Fibroblast of the aortic adventitia (primary cell): ENCODE results near the gene CAD. TPM values are rescaled to one million over a fixed set of nuclear protein-coding genes. Genes with fewer than 3 reads are reported as not detected.
"Not testable (repeated sequence)": the region's sequence is repeated elsewhere in the genome, so short reads cannot be mapped to it uniquely, and the experiment has no call there.

Source experiments
- DNase-seq: peaks from one replicate; pipeline ENCODE4 v3.0.0-alpha.2; 2010; ENCODE audit warnings: low read depth
- H3K4me3 ChIP-seq: 2 replicates; pipeline ENCODE4 v1.5.1; 2011; ENCODE audit warnings: low read depth, mild to moderate bottlenecking, control low read depth, low read length, moderate library complexity
- total RNA-seq: library from RNA; depleted of rRNA; stranded (reverse); fragments of >200 nt; gene quantifications from 2 replicates; pipeline ENCODE4 v1.2.3, GENCODE V29; 2012; ENCODE audit warnings: low replicate concordance
- TF ChIP-seq, protein P1 (sequence below): IDR thresholded peaks from 2 replicates; pipeline ENCODE4 v1.5.1; 2011; ENCODE audit warnings: mild to moderate bottlenecking, low read length, control low read depth, inconsistent platforms; ENCODE audit not compliant: insufficient read depth

CAD gene
- total RNA-seq, 1 donor = 35.5 TPM

DNA sequence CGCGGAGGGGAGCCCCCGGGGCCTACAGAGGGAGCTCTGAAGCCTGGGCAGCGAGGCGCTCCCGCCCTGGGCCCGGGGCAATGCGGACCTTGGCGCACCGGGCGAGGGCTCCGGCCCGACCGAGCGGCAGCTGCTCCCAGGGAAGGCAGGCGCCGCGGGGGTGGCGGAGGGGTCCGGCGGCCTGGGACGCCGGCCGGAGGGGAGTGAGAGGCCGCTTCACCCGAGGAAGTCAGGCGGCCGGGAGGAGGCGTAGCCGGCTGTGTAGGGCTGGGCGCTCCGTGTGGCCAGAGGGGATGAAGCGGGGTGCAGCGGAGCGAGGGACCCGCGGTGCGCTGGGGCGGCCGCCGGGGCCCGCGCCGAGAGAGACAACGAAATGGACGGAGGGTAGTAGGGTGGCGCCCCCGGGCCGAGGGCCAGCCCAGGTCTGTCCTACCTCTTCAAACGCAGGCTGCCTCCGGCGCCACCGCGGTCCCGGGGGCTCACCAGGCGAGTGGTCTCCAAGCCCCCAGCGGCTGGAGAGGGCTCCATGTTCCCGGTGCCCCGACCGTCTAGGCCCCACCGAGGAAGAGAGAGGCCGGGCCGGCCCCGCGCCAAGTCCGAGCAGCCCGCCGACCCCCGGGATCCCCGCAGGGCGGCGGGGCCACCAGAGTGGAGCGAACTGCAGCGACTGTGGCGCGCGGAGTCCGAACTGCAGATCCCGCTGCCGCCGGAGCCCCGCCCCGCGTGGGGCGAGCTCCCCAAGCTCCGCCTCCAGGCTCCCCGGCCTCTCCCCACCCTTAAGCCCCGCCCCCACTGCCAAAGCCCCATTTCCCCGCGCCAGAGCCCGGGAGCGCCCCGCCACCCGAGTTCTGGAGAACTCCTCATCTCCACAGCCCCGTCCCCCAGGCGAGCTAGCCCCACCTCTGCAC, 45.5 kb downstream of the CAD start, which contains the start of gene SLC30A3:
Gene SLC30A3 (minus strand): TSS at position 669 of the 908 bp plus-strand sequence. CDS start 141 bp downstream, at position 528.
- peak within 1 kb of the TSS; percentile 54 for H3K4me3 ChIP-seq
- TF ChIP-seq, protein P1, sequence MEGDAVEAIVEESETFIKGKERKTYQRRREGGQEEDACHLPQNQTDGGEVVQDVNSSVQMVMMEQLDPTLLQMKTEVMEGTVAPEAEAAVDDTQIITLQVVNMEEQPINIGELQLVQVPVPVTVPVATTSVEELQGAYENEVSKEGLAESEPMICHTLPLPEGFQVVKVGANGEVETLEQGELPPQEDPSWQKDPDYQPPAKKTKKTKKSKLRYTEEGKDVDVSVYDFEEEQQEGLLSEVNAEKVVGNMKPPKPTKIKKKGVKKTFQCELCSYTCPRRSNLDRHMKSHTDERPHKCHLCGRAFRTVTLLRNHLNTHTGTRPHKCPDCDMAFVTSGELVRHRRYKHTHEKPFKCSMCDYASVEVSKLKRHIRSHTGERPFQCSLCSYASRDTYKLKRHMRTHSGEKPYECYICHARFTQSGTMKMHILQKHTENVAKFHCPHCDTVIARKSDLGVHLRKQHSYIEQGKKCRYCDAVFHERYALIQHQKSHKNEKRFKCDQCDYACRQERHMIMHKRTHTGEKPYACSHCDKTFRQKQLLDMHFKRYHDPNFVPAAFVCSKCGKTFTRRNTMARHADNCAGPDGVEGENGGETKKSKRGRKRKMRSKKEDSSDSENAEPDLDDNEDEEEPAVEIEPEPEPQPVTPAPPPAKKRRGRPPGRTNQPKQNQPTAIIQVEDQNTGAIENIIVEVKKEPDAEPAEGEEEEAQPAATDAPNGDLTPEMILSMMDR = no peak
- no peak for DNase-seq

DNA sequence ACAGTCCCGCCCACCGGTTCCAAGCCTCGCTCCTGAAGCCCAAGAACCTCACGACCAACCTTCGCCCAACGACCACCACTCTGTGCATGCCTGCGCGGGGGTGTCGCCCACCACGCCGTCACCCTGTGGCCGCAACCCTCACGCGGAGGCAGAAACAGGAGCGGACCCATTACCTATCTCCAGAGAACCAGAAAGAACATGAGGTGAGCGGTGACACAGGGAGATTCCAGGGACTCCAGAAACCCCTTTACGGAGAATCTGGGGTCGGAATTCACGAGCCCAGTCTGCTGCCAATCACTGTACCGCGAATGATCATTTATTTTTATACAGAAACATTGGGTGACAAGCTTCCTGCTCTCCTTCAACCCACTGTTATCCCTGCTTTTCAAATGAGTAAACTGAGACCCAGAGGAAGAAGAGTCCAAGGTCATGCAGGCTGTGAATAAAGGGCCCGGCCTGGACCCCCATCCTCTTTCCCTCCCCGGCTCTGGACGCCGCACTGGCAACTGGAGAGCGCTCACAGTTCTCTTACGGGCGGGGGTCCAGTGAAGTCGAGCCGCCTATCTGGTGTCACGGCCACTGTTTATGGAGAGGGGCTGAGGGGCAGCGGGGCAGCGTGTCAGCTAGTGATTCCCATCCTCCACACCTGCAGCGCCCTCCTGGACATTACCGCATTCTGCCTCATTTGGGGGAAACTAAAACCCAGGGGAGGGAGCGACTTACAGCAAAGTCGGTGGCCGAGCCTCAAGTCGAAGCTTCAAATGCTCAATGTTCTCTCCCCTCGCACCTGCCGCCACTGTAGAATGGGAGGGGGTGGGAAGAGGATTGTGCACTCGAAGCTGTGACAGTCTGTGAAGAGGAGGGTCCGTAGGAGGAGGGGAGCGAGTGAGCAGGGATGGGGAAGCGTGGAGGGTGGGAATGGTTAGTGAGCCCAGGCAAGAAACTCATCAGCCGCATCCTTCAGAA, 46.4 kb downstream of the CAD start:
- DNase-seq = no peak

DNA sequence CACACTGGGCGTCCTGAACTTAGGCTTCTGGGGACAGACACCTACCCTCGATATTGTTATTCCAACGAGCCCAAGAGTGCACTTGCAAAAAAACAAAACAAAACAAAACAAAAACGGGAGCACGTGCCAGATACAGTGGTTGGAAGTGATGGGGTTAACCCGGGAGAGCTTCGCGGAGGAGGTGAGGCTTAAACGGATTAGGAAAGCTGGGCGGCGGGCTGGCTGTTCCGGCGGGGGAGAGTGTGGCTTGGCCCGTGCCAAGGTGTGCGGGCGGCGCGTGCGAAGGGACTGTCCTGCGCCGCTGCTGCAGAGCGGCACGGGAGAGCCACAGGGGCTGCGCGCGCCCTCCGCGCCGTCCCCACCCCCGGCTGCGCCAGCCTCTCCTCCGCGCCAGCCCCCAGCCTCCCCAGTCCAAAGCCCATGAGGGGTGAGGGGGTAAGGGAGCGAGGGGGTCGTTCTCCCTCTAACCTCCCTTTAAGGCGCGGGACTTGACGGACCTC, 47.1 kb downstream of the CAD start:
- TF ChIP-seq, protein P1 = no peak
- no peak overlapping the region for H3K4me3 ChIP-seq
- no peak for DNase-seq

More for the DNA sequence above, 46.4 kb downstream of the CAD start:
- TF ChIP-seq, protein P1 = no peak
- H3K4me3 ChIP-seq = peak overlapping the region; percentile 54

DNA sequence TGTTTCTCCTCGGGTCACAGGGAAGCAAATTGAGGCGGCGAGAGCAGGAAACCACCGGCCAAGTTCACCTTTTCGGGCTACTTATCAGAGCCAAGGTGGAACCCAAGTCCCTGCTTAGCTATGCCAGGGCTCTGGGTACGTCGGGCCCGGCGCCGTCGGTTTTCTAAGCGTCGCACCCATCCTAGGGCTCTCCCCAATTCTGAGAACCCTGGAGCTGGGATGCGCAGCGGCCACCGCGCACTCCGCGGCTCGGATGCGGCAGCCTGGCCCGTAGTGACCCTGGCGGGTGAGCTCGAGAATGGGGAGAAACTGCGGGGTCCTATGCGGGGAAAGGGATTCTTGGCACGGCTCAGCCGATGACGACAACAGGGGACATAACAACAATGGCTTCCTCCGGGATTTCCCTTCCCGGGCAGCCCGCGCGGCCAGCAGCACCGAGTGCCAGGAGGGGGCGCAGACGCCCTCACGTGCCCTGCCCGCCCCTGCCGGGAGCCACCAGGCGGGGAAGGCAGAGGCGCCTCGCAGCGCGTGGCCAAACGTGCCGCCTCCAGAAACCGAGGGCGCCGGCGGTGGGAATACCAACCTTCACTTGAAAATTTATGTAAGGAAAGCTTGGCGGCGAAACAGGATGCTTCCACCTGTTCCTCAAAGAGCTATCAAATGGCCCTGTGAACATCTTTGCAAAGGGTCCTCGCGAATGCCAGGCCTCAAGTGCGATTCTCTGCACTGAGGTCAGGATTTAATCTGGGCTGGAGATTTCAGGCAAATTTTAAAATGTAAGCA, 47.8 kb downstream of the CAD start:
- TF ChIP-seq, protein P1 = peak; percentile 24
- no peak for DNase-seq
- no peak overlapping the region for H3K4me3 ChIP-seq

DNA sequence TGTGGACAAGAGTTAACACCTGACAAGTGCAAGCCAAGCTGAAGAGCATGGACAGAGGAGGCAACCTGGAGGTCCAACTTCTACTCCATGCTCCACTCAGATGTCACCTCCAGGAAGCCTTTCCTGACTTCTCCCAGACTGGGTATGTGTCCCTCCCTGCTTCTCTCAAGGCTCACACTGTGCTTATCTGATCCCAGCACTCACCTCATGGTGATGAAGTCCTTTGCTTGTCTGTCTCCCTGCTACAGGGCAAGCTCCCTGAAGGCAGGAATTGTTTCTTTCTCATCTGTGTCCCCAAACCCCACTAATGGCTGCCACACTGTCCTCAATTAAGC, 48.3 kb downstream of the CAD start:
- DNase-seq = no peak
- TF ChIP-seq, protein P1 = no peak
- no peak overlapping the region for H3K4me3 ChIP-seq

DNA sequence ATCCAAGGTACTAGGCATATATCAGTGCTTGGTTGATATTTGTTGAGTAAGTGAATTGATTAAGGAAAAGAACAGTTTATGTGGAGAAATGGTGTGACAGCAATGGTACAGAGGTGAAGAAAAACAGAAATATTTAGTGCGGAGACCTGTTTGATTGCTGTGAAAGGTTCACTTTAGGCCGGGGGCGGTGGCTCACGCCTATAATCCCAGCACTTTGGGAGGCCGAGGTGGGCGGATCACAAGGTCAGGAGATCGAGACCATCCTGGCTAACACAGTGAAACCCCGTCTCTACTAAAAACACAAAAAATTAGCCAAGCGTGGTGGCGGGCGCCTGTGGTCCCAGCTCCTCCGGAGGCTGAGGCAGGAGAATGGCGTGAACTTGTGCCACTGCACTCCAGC, 51.1 kb downstream of the CAD start:
- H3K4me3 ChIP-seq, DNase-seq: not testable (repeated sequence)
